ENCODE data around the gene RIMS3.

Gene RIMS3

DNA sequence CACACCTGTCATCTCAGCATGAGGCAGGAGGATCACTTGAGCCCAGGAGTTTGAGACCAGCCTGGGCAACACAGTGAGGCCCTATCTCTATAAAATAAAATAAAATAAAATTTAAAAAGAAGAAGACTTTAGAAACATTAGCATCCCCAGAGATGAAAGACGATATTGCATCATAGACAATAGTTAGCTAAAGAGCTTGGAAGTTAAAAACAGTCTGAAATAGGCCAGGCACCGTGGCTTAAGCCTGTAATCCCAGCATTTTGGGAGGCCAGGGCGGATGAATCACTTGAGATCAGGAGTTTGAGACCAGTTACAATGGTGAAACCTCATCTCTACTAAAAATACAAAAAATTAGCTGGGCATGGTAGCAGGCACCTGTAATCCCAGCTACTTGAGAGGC is 59.3 kb downstream of the RIMS3 start:
- no peaks in the 10 kb centered on the region for H3K9me3 ChIP-seq (ENCODE audit: severe bottlenecking)
- H3K4me1 ChIP-seq (ENCODE audit: insufficient read depth, poor library complexity, severe bottlenecking): no peaks in the 10 kb centered on the region
- DNase-seq (ENCODE audit: low spot score) (no peak), ATAC-seq (ENCODE audit: low read depth) (no peak)
- H3K36me3 ChIP-seq (ENCODE audit: low read depth): no peaks in the 10 kb centered on the region
- TF ChIP-seq CTCF (IDR thresholded peaks at IDR 0.05; ENCODE audit: poor library complexity, severe bottlenecking): no peak
- no peak overlapping the region for H3K27ac ChIP-seq (ENCODE audit: poor library complexity, severe bottlenecking)
- H3K27me3 ChIP-seq (ENCODE audit: insufficient read depth, poor library complexity, severe bottlenecking): no peaks in the 10 kb centered on the region
- H3K4me3 ChIP-seq (ENCODE audit: severe bottlenecking): no peak overlapping the region

GRCh38 chr1:40599926-40600325 is 65.6 kb downstream of the RIMS3 start:
- Histone ChIP-seq H3K9me3 (ENCODE audit: severe bottlenecking) (no peaks in the 10 kb centered on the region), H3K27ac (ENCODE audit: poor library complexity, severe bottlenecking) (no peak overlapping the region), H3K36me3 (ENCODE audit: low read depth) (no peaks in the 10 kb centered on the region), H3K4me3 (ENCODE audit: severe bottlenecking) (no peak overlapping the region), H3K4me1 (ENCODE audit: insufficient read depth, poor library complexity, severe bottlenecking) (no peaks in the 10 kb centered on the region), H3K27me3 (ENCODE audit: insufficient read depth, poor library complexity, severe bottlenecking) (no peaks in the 10 kb centered on the region)
- TF ChIP-seq CTCF (IDR thresholded peaks at IDR 0.05; ENCODE audit: poor library complexity, severe bottlenecking): no peak
- DNase-seq (ENCODE audit: low spot score) (no peak), ATAC-seq (ENCODE audit: low read depth) (no peak)

GRCh38 chr1:40595623-40596022 is 69.9 kb downstream of the RIMS3 start:
- H3K27me3 ChIP-seq (ENCODE audit: insufficient read depth, poor library complexity, severe bottlenecking): no peaks in the 10 kb centered on the region
- no peak for ATAC-seq (ENCODE audit: low read depth)
- H3K4me3 ChIP-seq (ENCODE audit: severe bottlenecking): no peak overlapping the region
- DNase-seq (ENCODE audit: low spot score): no peak
- H3K36me3 ChIP-seq (ENCODE audit: low read depth): no peaks in the 10 kb centered on the region
- H3K4me1 ChIP-seq (ENCODE audit: insufficient read depth, poor library complexity, severe bottlenecking): no peaks in the 10 kb centered on the region
- H3K9me3 ChIP-seq (ENCODE audit: severe bottlenecking): no peaks in the 10 kb centered on the region
- no peak overlapping the region for H3K27ac ChIP-seq (ENCODE audit: poor library complexity, severe bottlenecking)
- TF ChIP-seq CTCF (IDR thresholded peaks at IDR 0.05; ENCODE audit: poor library complexity, severe bottlenecking): no peak

DNA sequence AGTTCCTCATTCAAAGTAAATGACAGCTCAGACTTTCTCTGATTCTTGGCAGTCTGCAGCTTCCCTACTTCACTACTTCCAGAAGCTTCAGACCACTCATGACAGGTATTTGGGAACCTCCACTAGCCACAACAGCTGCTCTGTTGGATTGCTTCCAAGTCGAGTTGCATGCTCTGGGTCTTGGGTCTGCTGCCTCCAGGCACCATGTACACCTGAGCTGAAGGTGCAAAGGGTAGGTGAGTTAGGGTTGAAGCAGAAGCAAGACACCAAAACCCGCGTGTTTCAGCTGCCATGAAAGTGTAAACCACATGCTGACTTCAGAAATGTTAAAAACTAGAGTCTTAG is 71.3 kb downstream of the RIMS3 start:
- ATAC-seq (ENCODE audit: low read depth): no peak
- no peaks in the 10 kb centered on the region for H3K4me1 ChIP-seq (ENCODE audit: insufficient read depth, poor library complexity, severe bottlenecking)
- no peaks in the 10 kb centered on the region for H3K36me3 ChIP-seq (ENCODE audit: low read depth)
- no peaks in the 10 kb centered on the region for H3K27me3 ChIP-seq (ENCODE audit: insufficient read depth, poor library complexity, severe bottlenecking)
- no peak for DNase-seq (ENCODE audit: low spot score)
- no peak for TF ChIP-seq CTCF (IDR thresholded peaks at IDR 0.05; ENCODE audit: poor library complexity, severe bottlenecking)
- H3K4me3 ChIP-seq (ENCODE audit: severe bottlenecking): no peak overlapping the region
- H3K9me3 ChIP-seq (ENCODE audit: severe bottlenecking): no peaks in the 10 kb centered on the region
- H3K27ac ChIP-seq (ENCODE audit: poor library complexity, severe bottlenecking): no peak overlapping the region

DNA sequence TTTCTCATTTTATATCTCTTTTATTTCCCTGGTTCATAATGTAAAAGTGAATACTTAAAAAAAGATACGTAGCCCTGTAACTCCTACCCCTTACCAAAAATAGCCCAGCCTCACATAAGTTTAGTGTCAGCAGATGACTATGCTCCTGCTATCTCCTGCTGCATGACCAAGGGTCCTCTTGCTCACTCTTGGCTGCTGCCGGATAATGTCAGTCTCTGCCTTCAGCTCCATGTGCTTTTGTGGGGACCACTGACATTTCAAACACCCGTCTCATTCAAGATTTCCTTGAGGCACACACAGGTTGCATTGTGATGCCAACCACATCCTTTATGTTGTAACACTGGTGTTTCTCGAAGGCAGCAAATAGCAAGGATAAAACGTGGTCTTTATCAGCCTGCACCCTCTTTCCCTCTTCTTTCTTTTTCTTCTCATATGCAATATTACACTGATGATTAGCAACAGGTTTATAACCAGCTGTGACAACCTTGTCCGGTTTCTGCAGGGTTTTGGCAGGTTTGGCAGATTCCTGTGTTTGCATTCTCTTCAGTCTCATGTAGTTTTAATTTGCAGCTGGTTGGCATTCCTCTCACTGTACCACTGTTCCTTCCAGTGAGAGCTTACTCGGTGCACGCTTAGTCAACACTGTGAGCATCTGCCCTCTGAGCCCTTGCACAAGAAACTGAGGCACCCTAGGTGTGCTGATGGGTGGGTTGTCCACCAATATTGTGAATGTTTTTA is 71.9 kb downstream of the RIMS3 start:
- ATAC-seq (ENCODE audit: low read depth) (no peak), DNase-seq (ENCODE audit: low spot score) (no peak)

More for the DNA sequence above, 71.9 kb downstream of the RIMS3 start:
- Histone ChIP-seq H3K4me3 (ENCODE audit: severe bottlenecking) (no peak overlapping the region), H3K36me3 (ENCODE audit: low read depth) (no peaks in the 10 kb centered on the region), H3K4me1 (ENCODE audit: insufficient read depth, poor library complexity, severe bottlenecking) (no peaks in the 10 kb centered on the region), H3K27me3 (ENCODE audit: insufficient read depth, poor library complexity, severe bottlenecking) (no peaks in the 10 kb centered on the region), H3K9me3 (ENCODE audit: severe bottlenecking) (no peaks in the 10 kb centered on the region), H3K27ac (ENCODE audit: poor library complexity, severe bottlenecking) (no peak overlapping the region)
- no peak for TF ChIP-seq CTCF (IDR thresholded peaks at IDR 0.05; ENCODE audit: poor library complexity, severe bottlenecking)

Measured in RWPE2 (cell line).